Measurements from ENCODE around the gene ZCCHC7. TPM values are rescaled to one million over a fixed set of nuclear protein-coding genes. Genes with fewer than 3 reads are reported as not detected.

Gene ZCCHC7
- total and polyA plus RNA-seq, 10 of the 15 experiments (the other 5 are each of a cell fraction or from before 2014, with no cell fraction given) = 42.9 to 178 (median 53.3) TPM

DNA sequence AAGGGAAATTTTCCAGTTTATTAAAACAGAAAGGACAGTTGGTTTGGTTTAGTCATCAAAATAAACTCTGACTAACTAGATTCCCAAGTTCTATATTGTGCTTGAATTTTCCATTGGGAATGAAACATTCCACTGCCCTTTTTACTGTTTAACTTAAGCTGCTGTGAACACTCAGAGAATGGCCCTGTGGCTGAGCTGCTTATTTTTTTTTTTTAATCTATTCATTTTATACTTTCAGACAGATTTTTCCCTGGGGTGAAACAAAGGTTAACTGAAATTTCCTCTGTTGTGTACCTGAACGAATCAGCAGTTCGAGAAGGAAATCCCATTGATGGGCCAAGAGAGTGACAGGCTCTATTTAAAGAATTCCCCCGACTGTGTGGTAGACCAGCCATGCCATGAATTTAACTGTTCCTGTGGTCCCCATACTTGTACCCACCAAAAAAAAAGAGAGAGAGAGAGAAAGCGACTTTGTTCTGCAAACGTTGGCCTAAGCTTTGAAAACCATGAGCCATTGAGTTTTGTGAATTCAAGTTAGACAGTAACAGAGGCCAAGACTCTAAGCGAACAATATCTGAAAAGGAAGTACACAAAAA is 163.5 kb downstream of the ZCCHC7 start (continued):
- TF ChIP-seq NR2C1 (IDR thresholded peaks at IDR 0.05) (0 out of 2 replicates have a peak, but pooled peaks have one; percentile 10), LARP7 (IDR thresholded peaks at IDR 0.05) (no peak), ETV6 (conservative IDR thresholded peaks at IDR 0.05 in 1 of 2, IDR thresholded peaks at IDR 0.05 in 1 of 2; ENCODE audit: borderline replicate concordance in 1 of 2, low read depth in 1 of 2) (0 out of 4 replicates have a peak, but pooled peaks of 1 of the 2 experiments have one; percentile 49), MYC (IDR thresholded peaks at IDR 0.05; ENCODE audit: insufficient read depth, insufficient read length, insufficient replicate concordance, low read length, severe bottlenecking) (no peak), GATAD2B (conservative IDR thresholded peaks at IDR 0.05; ENCODE audit: low read depth) (no peak; the same call in 1 of the 2 replicates), EP300 (IDR thresholded peaks at IDR 0.05; ENCODE audit: borderline replicate concordance in 1 of 2, control insufficient read depth in 1 of 2, low read depth in 2 of 2, low read length in 2 of 2) (0 out of 4 replicates have a peak, but pooled peaks of 1 of the 2 experiments have one; percentile 37), SREBF2 (IDR thresholded peaks at IDR 0.05; ENCODE audit: low read length) (no peak), BMI1 (IDR thresholded peaks at IDR 0.05; ENCODE audit: borderline replicate concordance) (no peak), HCFC1 (IDR thresholded peaks at IDR 0.05; ENCODE audit: low read length) (no peak), ZBED1 (IDR thresholded peaks at IDR 0.05; ENCODE audit: borderline replicate concordance) (peak; percentile 63), BHLHE40 (IDR thresholded peaks at IDR 0.05; ENCODE audit: borderline replicate concordance in 1 of 2, low read depth in 2 of 2, low read length in 1 of 2) (no peak)
- TF ChIP-seq, protein P1, sequence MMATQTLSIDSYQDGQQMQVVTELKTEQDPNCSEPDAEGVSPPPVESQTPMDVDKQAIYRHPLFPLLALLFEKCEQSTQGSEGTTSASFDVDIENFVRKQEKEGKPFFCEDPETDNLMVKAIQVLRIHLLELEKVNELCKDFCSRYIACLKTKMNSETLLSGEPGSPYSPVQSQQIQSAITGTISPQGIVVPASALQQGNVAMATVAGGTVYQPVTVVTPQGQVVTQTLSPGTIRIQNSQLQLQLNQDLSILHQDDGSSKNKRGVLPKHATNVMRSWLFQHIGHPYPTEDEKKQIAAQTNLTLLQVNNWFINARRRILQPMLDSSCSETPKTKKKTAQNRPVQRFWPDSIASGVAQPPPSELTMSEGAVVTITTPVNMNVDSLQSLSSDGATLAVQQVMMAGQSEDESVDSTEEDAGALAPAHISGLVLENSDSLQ (IDR thresholded peaks at IDR 0.05) = peak; percentile 93
- TF ChIP-seq, protein P2, sequence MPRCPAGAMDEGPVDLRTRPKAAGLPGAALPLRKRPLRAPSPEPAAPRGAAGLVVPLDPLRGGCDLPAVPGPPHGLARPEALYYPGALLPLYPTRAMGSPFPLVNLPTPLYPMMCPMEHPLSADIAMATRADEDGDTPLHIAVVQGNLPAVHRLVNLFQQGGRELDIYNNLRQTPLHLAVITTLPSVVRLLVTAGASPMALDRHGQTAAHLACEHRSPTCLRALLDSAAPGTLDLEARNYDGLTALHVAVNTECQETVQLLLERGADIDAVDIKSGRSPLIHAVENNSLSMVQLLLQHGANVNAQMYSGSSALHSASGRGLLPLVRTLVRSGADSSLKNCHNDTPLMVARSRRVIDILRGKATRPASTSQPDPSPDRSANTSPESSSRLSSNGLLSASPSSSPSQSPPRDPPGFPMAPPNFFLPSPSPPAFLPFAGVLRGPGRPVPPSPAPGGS (IDR thresholded peaks at IDR 0.05; ENCODE audit: borderline replicate concordance, insufficient read depth, low read depth, low read length, poor library complexity, severe bottlenecking) = no peak
- TF ChIP-seq, protein P3, sequence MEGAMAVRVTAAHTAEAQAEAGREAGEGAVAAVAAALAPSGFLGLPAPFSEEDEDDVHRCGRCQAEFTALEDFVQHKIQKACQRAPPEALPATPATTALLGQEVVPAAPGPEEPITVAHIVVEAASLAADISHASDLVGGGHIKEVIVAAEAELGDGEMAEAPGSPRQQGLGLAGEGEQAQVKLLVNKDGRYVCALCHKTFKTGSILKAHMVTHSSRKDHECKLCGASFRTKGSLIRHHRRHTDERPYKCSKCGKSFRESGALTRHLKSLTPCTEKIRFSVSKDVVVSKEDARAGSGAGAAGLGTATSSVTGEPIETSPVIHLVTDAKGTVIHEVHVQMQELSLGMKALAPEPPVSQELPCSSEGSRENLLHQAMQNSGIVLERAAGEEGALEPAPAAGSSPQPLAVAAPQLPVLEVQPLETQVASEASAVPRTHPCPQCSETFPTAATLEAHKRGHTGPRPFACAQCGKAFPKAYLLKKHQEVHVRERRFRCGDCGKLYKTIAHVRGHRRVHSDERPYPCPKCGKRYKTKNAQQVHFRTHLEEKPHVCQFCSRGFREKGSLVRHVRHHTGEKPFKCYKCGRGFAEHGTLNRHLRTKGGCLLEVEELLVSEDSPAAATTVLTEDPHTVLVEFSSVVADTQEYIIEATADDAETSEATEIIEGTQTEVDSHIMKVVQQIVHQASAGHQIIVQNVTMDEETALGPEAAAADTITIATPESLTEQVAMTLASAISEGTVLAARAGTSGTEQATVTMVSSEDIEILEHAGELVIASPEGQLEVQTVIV (IDR thresholded peaks at IDR 0.05; ENCODE audit: borderline replicate concordance, partially characterized antibody) = no peak
- TF ChIP-seq, protein P4, sequence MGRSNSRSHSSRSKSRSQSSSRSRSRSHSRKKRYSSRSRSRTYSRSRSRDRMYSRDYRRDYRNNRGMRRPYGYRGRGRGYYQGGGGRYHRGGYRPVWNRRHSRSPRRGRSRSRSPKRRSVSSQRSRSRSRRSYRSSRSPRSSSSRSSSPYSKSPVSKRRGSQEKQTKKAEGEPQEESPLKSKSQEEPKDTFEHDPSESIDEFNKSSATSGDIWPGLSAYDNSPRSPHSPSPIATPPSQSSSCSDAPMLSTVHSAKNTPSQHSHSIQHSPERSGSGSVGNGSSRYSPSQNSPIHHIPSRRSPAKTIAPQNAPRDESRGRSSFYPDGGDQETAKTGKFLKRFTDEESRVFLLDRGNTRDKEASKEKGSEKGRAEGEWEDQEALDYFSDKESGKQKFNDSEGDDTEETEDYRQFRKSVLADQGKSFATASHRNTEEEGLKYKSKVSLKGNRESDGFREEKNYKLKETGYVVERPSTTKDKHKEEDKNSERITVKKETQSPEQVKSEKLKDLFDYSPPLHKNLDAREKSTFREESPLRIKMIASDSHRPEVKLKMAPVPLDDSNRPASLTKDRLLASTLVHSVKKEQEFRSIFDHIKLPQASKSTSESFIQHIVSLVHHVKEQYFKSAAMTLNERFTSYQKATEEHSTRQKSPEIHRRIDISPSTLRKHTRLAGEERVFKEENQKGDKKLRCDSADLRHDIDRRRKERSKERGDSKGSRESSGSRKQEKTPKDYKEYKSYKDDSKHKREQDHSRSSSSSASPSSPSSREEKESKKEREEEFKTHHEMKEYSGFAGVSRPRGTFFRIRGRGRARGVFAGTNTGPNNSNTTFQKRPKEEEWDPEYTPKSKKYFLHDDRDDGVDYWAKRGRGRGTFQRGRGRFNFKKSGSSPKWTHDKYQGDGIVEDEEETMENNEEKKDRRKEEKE (IDR thresholded peaks at IDR 0.05) = no peak

Data from GM12878 (cell line).